HG02938 (cell line): ENCODE measurements around the gene NLGN1.
"Not testable (repeated sequence)": the region's sequence is repeated elsewhere in the genome, so short reads cannot be mapped to it uniquely, and the experiment has no call there.

Source experiments
- ATAC-seq: cut with Tn5 transposase; IDR thresholded peaks from one replicate; pipeline ENCODE4 v1.9.1; 2021; ENCODE audit warnings: mild to moderate bottlenecking, moderate library complexity; ENCODE audit not compliant: unreplicated experiment

The NLGN1 gene

GRCh38 chr3:173397161-173398110 lies at the start of gene NLGN1:
TSS of gene NLGN1 (plus strand) at chr3:173397744.
- ATAC-seq = no peak

GRCh38 chr3:173351886-173352285 lies 45.7 kb upstream of the NLGN1 start:
- ATAC-seq = no peak

GRCh38 chr3:173353137-173353536 lies 44.4 kb upstream of the NLGN1 start:
- not testable (repeated sequence) for ATAC-seq

DNA sequence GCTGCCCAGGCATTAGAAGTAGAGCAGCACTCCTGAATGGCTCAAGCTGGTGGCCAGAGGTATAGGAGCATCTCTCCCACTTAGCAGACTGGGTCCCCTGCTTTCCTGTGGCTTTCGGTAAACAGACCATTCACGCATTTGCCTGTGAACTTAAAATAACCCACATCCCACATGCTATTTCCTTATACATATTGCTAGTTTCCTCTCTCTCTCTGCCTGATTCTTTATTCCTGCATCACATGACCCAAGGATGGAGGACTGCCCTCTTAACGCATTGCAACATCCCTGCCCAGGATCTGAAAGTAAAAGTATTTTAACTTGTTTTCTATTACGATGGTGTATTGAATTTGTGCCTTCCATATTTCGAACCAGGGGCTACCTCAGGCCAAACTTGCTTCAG lies 43.4 kb upstream of the NLGN1 start:
- no peak for ATAC-seq

GRCh38 chr3:173371848-173372487 lies 25.6 kb upstream of the NLGN1 start:
- ATAC-seq = no peak

DNA sequence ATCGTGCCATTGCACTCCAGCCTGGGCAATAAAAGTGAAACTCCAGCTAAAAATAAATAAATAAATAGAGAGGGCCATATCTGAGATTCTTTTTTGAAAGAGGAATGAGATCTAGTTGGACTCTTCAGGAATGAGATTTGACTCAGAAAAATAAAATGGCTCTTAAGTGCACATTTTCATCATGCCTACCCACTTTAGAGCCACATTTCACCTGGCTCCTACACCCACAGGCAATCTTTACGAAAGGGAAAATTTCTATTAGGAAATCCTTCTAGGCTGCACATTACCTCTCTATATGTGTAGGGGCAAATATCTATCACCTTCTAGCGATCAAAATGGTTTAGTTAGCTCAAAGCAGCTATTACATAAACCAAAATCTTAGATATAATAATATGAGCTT lies 16.9 kb upstream of the NLGN1 start:
- no peak for ATAC-seq

- ATAC-seq = not testable (repeated sequence)
Measured at GRCh38 chr3:173381936-173382335, 15.6 kb upstream of the NLGN1 start.

- ATAC-seq = peak; percentile 48
Measured at GRCh38 chr3:173395073-173395411, 2.5 kb upstream of the NLGN1 start.

DNA sequence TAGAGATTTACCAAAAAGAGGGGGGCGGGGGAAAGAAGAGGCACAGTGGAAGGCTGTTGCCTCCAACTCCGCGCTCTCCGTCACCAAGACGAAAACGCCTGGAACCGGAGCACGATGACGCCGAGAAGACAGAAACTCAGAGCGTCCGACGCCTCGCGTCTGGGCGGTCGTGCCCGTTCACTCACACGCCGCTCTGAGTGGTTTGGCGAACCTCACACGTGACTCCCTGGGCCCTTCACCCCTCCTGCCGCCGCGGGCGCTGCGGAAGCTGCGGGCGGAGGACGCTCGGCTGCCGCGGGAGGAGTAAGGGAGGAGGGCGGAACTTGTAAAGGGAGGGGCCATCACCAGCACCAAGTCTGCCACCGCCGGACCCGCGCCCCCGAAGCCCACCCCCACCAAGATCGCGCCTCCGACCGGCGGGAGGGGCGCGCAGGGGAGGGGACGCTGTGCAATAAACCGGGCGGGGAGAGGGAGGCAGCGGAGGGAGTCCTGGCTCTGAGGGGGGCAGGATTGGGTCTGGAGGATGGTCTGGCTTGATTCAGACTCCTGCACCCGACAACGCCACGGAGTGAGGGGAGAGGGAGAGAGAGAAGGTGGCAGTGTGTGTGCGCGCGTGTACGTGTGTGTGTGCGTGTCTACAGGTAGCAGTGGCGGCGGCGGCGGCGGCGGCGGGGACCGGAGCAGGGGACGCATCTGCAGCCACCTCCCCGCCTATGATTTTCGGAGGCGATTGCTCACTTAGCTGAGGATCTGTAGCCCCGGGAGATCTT lies 1.9 kb upstream of the NLGN1 start:
- ATAC-seq = peak; percentile 92

GRCh38 chr3:173396191-173397041 lies 1.1 kb upstream of the NLGN1 start:
- ATAC-seq = no peak

- ATAC-seq = no peak
Measured at GRCh38 chr3:173398111-173398479, 551 bp downstream of the NLGN1 start.

GRCh38 chr3:173399044-173399443 lies 1.5 kb downstream of the NLGN1 start:
- ATAC-seq = no peak

GRCh38 chr3:173401369-173401768 lies 3.8 kb downstream of the NLGN1 start:
- ATAC-seq = no peak

DNA sequence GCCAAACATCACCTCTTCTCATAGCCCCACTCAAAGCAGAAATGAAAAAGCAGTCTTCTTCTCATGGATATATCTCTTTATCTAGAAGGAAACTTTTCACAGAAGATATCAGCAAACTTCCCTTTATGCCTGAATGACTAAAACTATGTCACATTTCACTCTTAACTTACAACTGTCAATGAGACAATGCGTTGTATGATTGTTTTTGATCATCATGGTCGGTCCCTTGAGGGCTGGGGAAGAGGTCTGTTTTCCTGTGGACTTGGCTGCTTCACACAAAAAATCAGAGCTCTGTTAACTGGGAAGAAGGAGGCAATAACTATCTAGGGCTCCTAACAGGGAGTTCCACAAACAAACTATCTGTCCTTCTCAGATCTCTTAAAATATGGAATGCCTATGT lies 5.1 kb downstream of the NLGN1 start:
- no peak for ATAC-seq

DNA sequence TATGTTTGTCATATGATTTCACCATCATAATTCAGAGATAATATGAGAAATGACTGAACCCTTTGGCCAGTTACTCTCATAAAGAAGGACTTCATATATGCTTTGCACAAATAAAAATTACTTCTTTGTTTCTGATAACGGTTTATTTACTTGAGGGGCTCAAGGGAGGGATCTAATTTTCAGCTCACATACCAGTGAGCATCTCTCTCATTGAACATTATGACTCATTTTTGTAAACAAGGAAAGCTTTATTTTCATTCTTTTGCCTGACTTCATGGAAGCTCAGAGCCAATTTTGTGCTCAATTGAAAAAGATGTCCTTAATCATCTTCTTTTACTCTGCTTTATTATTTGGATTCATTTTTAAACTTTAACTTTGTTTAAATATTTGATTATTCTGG lies 5.8 kb downstream of the NLGN1 start:
- no peak for ATAC-seq

- ATAC-seq = no peak
Measured at GRCh38 chr3:173404156-173404555, 6.6 kb downstream of the NLGN1 start.

- ATAC-seq = no peak
Measured at GRCh38 chr3:173410436-173410835, 12.9 kb downstream of the NLGN1 start.

- no peak for ATAC-seq
Measured at GRCh38 chr3:173410849-173411248, 13.3 kb downstream of the NLGN1 start.

DNA sequence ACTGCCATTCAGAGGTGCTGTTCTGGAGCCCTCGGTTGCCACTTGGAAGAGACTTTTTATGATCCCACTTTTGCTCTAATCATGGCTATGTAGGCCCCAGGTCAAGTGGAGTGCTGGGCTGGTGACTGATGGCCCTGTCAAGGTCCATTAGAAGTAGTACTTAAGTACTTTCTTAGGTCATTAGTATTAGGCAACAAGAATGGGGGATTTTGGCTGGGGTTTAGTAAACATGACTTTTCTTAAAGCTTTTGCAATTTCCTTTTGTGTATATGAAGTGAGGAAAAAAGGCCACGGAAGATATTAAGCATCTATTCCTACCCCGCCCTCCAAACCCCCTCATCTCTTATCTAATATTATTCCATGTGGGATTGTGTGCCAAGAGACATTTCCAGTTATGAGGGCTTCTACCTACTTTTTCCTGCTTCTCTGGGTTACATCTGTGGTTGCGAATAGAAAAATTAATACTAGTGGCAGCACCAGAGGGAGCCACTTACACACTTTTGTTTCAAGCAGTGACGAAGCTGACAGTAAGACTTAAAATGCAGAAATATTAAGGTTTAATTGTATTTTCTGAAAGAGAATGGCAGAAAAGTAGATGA lies 13.9 kb downstream of the NLGN1 start:
- ATAC-seq = no peak

- no peak for ATAC-seq
Measured at GRCh38 chr3:173416070-173416469, 18.5 kb downstream of the NLGN1 start.
